Prostate gland (tissue), 2 donors: ENCODE results near the gene FCER1G. TPM values are rescaled to one million over a fixed set of nuclear protein-coding genes. Genes with fewer than 3 reads are reported as not detected.
"Not testable (repeated sequence)": the region's sequence is repeated elsewhere in the genome, so short reads cannot be mapped to it uniquely, and the experiment has no call there.

ENCODE experiments used
- DNase-seq: peaks from one replicate; pipeline ENCODE4 v3.0.0-alpha.2; 2019; ENCODE audit warnings: low spot score
- H3K27ac ChIP-seq, 2 donors: fragments of 200-600 bp; sonication (generic); 2 replicates each; pipeline ENCODE4 v1.5.1; 2017 to 2019
- H3K27me3 ChIP-seq: fragments of 200-600 bp; sonication (generic); replicated peaks from 2 replicates; pipeline ENCODE4 v1.5.1; 2019; ENCODE audit not compliant: insufficient read depth
- H3K36me3 ChIP-seq, 2 donors: fragments of 200-600 bp; sonication (generic); 1 replicate in 1 of 2; 2 replicates in 1 of 2; pipeline versions ENCODE4 v1.5.1 to v1.8.1; 2017 to 2019
- H3K4me1 ChIP-seq: fragments of 200-600 bp; sonication (generic); replicated peaks from 2 replicates; pipeline ENCODE4 v1.5.1; 2019
- H3K4me3 ChIP-seq, 2 donors: fragments of 200-600 bp; sonication (generic); 2 replicates each; pipeline ENCODE4 v1.5.1; 2017 to 2019
- H3K9me3 ChIP-seq: fragments of 200-600 bp; sonication (generic); 2 replicates; pipeline ENCODE4 v1.5.1; 2017
- POLR2A ChIP-seq: fragments of 450-650 bp; IDR thresholded peaks from one replicate; pipeline ENCODE4 v1.6.1; 2016; ENCODE audit warnings: antibody characterized with exemption, mild to moderate bottlenecking
- POLR2AphosphoS5 ChIP-seq: sonication (generic); formaldehyde crosslinking; IDR thresholded peaks from one replicate; pipeline ENCODE4 v1.6.1; 2017; ENCODE audit warnings: antibody characterized with exemption
- WGBS: methylation state at CpG from one replicate; pipeline ENCODE4 v1.1.5; 2018; 5-methylcytosine and 5-hydroxymethylcytosine counted together
- intact Hi-C: fragments of 100-400 bp; cut with DNase I; formaldehyde crosslinking; loops from one replicate; pipeline ENCODE4 v1.14.2; 2022
- total RNA-seq, 2 donors: library from RNA; depleted of rRNA; stranded (reverse); fragments of >200 nt; gene quantifications; one replicate each; pipeline ENCODE4 v1.1.0, GENCODE V29; 2016
- TF ChIP-seq, protein P1 (sequence below), 4 experiments: fragments of 200-600 bp in 2 of 4; fragments of 450-650 bp in 2 of 4; sonication (generic) in 2 of 4; IDR thresholded peaks; 1 replicate in 3 of 4; 2 replicates in 1 of 4; pipeline ENCODE4 v1.5.1; 2016 to 2019; ENCODE audit warnings: antibody characterized with exemption in 4 of 4, mild to moderate bottlenecking in 2 of 4, moderate library complexity in 2 of 4

FCER1G gene
- total RNA-seq, 2 donors from 2014 or later, result 3.6 to 22.4 TPM

DNA sequence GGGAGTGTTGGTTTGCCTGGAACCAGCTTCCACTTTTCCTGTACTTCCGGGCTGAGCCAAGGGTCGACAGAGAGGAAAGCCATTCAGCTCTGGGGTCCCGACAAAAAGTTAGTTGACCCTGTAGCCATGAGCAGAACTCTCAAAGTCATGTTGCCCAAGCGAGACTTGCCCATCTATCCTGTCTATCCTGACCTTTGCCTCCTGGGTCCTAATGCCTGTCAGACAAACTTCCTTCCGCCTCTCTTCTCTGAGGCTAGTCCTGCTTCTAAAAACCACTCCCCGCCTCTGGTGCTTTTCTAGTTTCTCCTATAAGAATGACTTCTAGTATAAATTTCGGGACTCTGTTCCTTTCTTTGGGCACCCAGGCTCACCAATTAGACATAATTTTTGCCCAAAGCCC, 35.7 kb downstream of the FCER1G start:
- 79% methylated on average over 7 of the region's 7 CpGs for WGBS
- no peak for DNase-seq
- Histone ChIP-seq H3K9me3 (no peaks in the 10 kb centered on the region), H3K4me3 (no peak overlapping the region), H3K27ac (no peak overlapping the region), H3K36me3 (no peaks in the 10 kb centered on the region), H3K27me3 (no peaks in the 10 kb centered on the region), H3K4me1 (no peaks in the 10 kb centered on the region)
- TF ChIP-seq POLR2A (no peak), POLR2AphosphoS5 (no peak)
- TF ChIP-seq, protein P1, sequence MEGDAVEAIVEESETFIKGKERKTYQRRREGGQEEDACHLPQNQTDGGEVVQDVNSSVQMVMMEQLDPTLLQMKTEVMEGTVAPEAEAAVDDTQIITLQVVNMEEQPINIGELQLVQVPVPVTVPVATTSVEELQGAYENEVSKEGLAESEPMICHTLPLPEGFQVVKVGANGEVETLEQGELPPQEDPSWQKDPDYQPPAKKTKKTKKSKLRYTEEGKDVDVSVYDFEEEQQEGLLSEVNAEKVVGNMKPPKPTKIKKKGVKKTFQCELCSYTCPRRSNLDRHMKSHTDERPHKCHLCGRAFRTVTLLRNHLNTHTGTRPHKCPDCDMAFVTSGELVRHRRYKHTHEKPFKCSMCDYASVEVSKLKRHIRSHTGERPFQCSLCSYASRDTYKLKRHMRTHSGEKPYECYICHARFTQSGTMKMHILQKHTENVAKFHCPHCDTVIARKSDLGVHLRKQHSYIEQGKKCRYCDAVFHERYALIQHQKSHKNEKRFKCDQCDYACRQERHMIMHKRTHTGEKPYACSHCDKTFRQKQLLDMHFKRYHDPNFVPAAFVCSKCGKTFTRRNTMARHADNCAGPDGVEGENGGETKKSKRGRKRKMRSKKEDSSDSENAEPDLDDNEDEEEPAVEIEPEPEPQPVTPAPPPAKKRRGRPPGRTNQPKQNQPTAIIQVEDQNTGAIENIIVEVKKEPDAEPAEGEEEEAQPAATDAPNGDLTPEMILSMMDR (IDR thresholded peaks at IDR 0.05), result no peak
- intact Hi-C loops, result no loop called here

DNA sequence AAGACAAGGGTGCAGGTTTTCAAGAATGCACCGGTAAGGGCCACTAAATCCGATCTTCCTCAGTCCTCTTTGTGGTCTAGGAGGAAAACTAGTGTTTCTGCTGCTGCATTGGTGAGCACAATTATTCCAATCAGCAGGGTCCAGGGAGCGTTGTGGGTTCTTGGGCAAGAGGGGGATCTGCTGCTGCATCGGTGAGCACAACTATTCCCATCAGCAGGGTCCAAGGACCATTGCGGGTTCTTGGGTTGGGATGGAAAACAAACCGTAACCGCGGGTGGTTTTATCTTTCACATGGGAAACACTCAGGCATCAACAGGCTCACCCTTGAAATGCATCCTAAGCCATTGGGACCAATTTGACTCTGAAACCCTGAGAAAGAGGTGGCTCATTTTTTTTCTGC, 36.5 kb downstream of the FCER1G start:
- TF ChIP-seq POLR2AphosphoS5 (no peak), POLR2A (no peak)
- TF ChIP-seq, protein P1 (IDR thresholded peaks at IDR 0.05), result no peak
- Histone ChIP-seq H3K27me3 (no peaks in the 10 kb centered on the region), H3K27ac (no peak overlapping the region), H3K4me1 (no peaks in the 10 kb centered on the region), H3K4me3 (no peak overlapping the region), H3K36me3 (no peaks in the 10 kb centered on the region), H3K9me3 (no peaks in the 10 kb centered on the region)
- WGBS, result 95% methylated on average over 8 of the region's 8 CpGs
- intact Hi-C loops, result no loop called here
- DNase-seq, result no peak

DNA sequence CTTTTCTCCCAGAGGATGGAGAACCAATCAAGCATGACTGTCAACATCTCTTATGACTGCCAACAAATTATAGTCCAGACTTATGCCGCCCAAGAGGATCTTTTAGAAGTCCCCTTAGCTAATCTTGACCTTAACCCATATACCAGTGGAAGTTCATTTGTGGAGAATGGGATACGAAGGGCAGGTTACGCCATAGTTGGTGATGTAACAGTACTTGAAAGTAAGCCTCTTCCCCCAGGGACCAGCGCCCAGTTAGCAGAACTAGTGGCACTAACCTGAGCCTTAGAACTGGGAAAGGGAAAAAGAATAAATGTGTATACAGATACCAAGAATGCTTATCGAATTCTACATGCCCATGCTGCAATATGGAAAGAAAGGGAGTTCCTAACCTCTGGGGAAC, 40.2 kb downstream of the FCER1G start:
- H3K27me3 ChIP-seq, DNase-seq, H3K9me3 ChIP-seq: not testable (repeated sequence)

DNA sequence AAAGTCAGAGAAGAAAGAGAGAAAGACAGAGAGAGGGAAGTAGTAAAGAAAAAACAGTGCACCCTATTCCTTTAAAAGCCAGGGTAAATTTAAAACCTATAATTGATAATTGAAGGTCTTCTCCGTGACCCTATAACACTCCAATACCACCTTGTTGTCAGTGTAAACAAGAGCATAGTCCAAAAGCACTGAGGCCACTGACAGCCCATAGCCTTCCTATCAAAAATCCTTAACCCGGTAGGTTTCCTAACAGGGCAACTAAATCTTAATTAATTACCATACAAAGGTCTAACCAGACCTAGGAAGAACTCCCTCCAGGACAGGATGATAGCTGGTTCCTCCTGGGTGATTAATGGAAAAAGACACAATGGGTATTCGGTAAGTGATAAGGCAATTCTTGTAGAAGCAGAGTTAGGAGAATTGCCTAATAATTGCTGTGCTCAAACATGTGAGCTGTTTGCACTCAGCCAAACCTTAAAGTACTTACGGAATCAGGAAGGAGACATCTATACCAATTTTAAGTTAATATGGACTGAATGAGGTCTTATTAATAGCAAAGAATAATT, 40.9 kb downstream of the FCER1G start:
- H3K36me3 ChIP-seq, intact Hi-C loops: not testable (repeated sequence)
- 61% methylated on average over 4 of the region's 4 CpGs for WGBS

More for the DNA sequence above, 40.2 kb downstream of the FCER1G start:
- intact Hi-C loops, H3K27ac ChIP-seq, H3K4me1 ChIP-seq, H3K36me3 ChIP-seq, H3K4me3 ChIP-seq: not testable (repeated sequence)
- whole genome bisulfite sequencing, result 84% methylated on average over 5 of the region's 5 CpGs

DNA sequence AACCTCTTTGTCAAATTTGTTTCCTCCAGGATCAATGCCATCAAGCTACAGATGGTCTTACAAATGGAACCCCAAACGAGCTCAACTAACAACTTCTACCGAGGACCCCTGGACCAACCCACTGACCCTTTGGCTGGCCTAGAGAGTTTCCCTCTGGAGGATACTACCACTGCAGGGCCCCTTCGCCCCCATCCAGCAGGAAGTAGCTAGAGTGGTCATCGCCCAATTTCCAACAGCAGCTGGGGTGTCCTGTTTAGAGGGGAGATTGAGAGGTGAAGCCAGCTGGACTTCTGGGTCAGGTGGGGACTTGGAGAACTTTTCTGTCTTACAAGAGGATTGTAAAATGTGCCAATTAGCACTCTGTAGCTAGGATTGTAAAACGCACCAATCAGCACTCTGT, 42.0 kb downstream of the FCER1G start:
- intact Hi-C loops, result not testable (repeated sequence)

More for the DNA sequence above, 40.9 kb downstream of the FCER1G start:
- not testable (repeated sequence) for H3K27ac ChIP-seq, H3K27me3 ChIP-seq, DNase-seq, H3K9me3 ChIP-seq, H3K4me1 ChIP-seq, H3K4me3 ChIP-seq

DNA sequence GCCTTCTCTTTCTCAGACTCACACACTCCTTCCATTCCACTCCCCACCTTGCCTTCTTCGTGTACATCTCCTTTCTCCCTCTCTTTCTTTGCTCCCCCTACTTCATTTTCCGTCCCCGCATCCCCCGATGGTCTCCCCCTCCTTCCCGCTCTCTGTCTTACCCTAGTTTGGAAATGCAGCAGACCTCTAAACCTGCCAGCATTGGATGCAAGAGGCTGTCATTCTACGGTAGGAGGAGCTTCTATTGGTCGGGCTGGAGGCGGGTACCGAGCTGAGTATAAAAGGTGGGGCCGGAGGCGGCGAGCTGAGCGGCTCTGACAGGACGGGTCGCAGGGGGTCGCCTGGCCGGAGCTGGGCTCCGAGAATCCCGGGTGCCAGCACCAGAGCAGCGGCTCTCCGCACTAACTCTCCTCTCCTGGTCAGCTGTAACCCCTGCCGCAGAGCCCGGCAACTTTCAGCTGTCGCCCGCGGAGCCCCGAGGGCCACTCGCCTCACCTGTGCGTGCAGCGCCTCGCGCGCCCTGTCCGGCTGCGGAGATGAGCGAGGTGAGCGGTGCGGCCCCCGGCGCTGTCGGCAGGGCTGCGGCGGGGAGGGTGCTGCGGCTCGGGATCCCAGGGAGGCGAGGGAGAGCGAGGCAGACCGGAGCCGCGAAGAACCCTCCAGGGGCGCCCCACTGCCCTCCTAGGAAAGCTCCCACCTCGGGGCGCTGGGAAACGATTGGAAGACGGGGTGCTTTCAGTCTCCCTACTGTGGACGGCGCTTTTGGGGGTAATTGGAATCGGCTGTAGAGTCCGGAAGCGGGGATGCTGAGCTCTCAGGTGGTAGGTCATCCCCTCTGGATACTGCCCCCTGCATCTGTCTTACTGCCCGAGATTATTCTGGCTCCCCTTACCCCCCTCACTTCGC, 43.6 kb downstream of the FCER1G start, which contains the start of gene PCP4L1:
PCP4L1 (plus strand) TSS at position 307 of the 906 bp plus-strand sequence; CDS start at position 537, 230 bp downstream.
- DNase-seq, result peak; percentile 77
- H3K27me3 ChIP-seq, result no peaks in the 10 kb centered on the region
- TF ChIP-seq POLR2A (peak; percentile 67), POLR2AphosphoS5 (peak; percentile 57)
- TF ChIP-seq, protein P1 (IDR thresholded peaks at IDR 0.05), result no peak
- H3K27ac ChIP-seq, result no peak within 1 kb of the TSS
- WGBS, result 1% methylated on average over 47 of the region's 62 CpGs
- H3K4me3 ChIP-seq, result peak within 1 kb of the TSS; percentile 26 to 35
- no peaks in the 10 kb centered on the region for H3K9me3 ChIP-seq
- no peaks in the 10 kb centered on the region for H3K4me1 ChIP-seq
- intact Hi-C loops, result no loop called here
- no peaks in the 10 kb centered on the region for H3K36me3 ChIP-seq

More for the DNA sequence above, 42.0 kb downstream of the FCER1G start:
- H3K4me3 ChIP-seq, H3K27me3 ChIP-seq, H3K4me1 ChIP-seq, H3K36me3 ChIP-seq, H3K9me3 ChIP-seq, DNase-seq, H3K27ac ChIP-seq: not testable (repeated sequence)
- 96% methylated on average over 5 of the region's 5 CpGs for WGBS
